HEK293 (cell line): ENCODE data around the gene DCLK1.

ENCODE experiments used
- CTCF ChIA-PET: fragments of 350-600 bp; formaldehyde crosslinking; extraction: SDS; loops from one replicate; lab custom pipeline; 2021; ENCODE audit warnings: antibody characterized with exemption; lab: Yijun Ruan, JAX
- POLR2A ChIA-PET: fragments of 300-600 bp; formaldehyde crosslinking; extraction: SDS; loops from one replicate; lab custom pipeline; 2020; ENCODE audit warnings: antibody characterized with exemption, inconsistent platforms; lab: Yijun Ruan, JAX
- H3K27ac ChIP-seq: fragments of 200-500 bp; sonication (Bioruptor generic); 2 replicates; pipeline ENCODE4 v1.5.1; 2014; ENCODE audit warnings: low read depth, low read length, control low read depth, inconsistent platforms; ENCODE audit errors: extremely low read depth
- H3K36me3 ChIP-seq, 2 experiments: fragments of 200-500 bp in 1 of 2; sonication (Bioruptor generic) in 1 of 2; 1 replicate in 1 of 2; 2 replicates in 1 of 2; pipeline ENCODE4 v1.5.1; 2014 to 2017; ENCODE audit warnings: inconsistent platforms in 2 of 2, low read length in 2 of 2; ENCODE audit not compliant: control insufficient read depth in 2 of 2, insufficient read depth in 1 of 2
- H3K4me1 ChIP-seq: fragments of 200-500 bp; sonication (Bioruptor generic); 2 replicates; pipeline ENCODE4 v1.5.1; 2014; ENCODE audit warnings: mild to moderate bottlenecking, low read length, inconsistent platforms; ENCODE audit not compliant: control insufficient read depth, insufficient read depth
- H3K4me3 ChIP-seq: 2 replicates; pipeline ENCODE4 v1.5.1; 2011; ENCODE audit warnings: low read depth, mild to moderate bottlenecking, control low read depth, low read length, moderate library complexity
- H3K9me3 ChIP-seq: fragments of 200-500 bp; sonication (Bioruptor generic); 2 replicates; pipeline ENCODE4 v1.5.1; 2014; ENCODE audit warnings: low read depth, low read length, inconsistent platforms; ENCODE audit not compliant: control insufficient read depth, insufficient read depth
- KLF1 ChIP-seq: fragments of 450-650 bp; formaldehyde crosslinking; IDR thresholded peaks from 2 replicates; pipeline ENCODE4 v1.5.1; 2016; ENCODE audit warnings: missing biosample characterization, missing genetic modification characterization
- KLF8 ChIP-seq: fragments of 450-650 bp; formaldehyde crosslinking; IDR thresholded peaks from 2 replicates; pipeline ENCODE4 v1.5.1; 2016; ENCODE audit warnings: missing biosample characterization, missing genetic modification characterization
- PRDM4 ChIP-seq: fragments of 450-650 bp; formaldehyde crosslinking; IDR thresholded peaks from 2 replicates; pipeline ENCODE4 v1.5.1; 2017; ENCODE audit warnings: missing biosample characterization, missing genetic modification characterization
- SETDB1 ChIP-seq: IDR thresholded peaks from one replicate; pipeline ENCODE4 v1.6.1; 2017; ENCODE audit warnings: mild to moderate bottlenecking, low read length, moderate library complexity, mixed read lengths; ENCODE audit not compliant: insufficient read length
- SP3 ChIP-seq: fragments of 450-650 bp; formaldehyde crosslinking; IDR thresholded peaks from 2 replicates; pipeline ENCODE4 v1.5.1; 2016; ENCODE audit warnings: missing biosample characterization, missing genetic modification characterization
- ZBTB10 ChIP-seq: fragments of 450-650 bp; formaldehyde crosslinking; IDR thresholded peaks from 2 replicates; pipeline ENCODE4 v1.5.1; 2016; ENCODE audit warnings: missing biosample characterization, missing genetic modification characterization
- ZFP3 ChIP-seq: fragments of 450-650 bp; formaldehyde crosslinking; IDR thresholded peaks from 2 replicates; pipeline ENCODE4 v1.5.1; 2016; ENCODE audit warnings: low read depth, missing biosample characterization, missing genetic modification characterization
- ZNF112 ChIP-seq: fragments of 450-650 bp; formaldehyde crosslinking; IDR thresholded peaks from 2 replicates; pipeline ENCODE4 v1.5.0; 2017; ENCODE audit warnings: missing biosample characterization, missing genetic modification characterization
- ZNF138 ChIP-seq: fragments of 450-650 bp; formaldehyde crosslinking; IDR thresholded peaks from 2 replicates; pipeline ENCODE4 v1.5.1; 2016; ENCODE audit warnings: missing biosample characterization, missing genetic modification characterization, borderline replicate concordance
- ZNF155 ChIP-seq: fragments of 450-650 bp; formaldehyde crosslinking; IDR thresholded peaks from 2 replicates; pipeline ENCODE4 v1.5.1; 2016; ENCODE audit warnings: missing biosample characterization, missing genetic modification characterization
- ZNF324 ChIP-seq: fragments of 450-650 bp; formaldehyde crosslinking; IDR thresholded peaks from 2 replicates; pipeline ENCODE4 v1.5.1; 2016; ENCODE audit warnings: missing biosample characterization, missing genetic modification characterization
- ZNF335 ChIP-seq: fragments of 450-650 bp; formaldehyde crosslinking; conservative IDR thresholded peaks from 2 replicates; pipeline ENCODE4 v1.5.1; 2016; ENCODE audit warnings: missing biosample characterization, missing genetic modification characterization
- ZNF341 ChIP-seq: fragments of 450-650 bp; formaldehyde crosslinking; IDR thresholded peaks from 2 replicates; pipeline ENCODE4; 2016; ENCODE audit warnings: low read depth, missing biosample characterization, missing genetic modification characterization
- ZNF354C ChIP-seq: fragments of 450-650 bp; formaldehyde crosslinking; IDR thresholded peaks from 2 replicates; pipeline ENCODE4 v1.5.1; 2016; ENCODE audit warnings: missing biosample characterization, missing genetic modification characterization, low read depth, borderline replicate concordance
- ZNF366 ChIP-seq: fragments of 450-650 bp; formaldehyde crosslinking; conservative IDR thresholded peaks from 2 replicates; pipeline ENCODE4 v1.5.1; 2016; ENCODE audit warnings: missing biosample characterization, missing genetic modification characterization
- ZNF404 ChIP-seq: fragments of 450-650 bp; formaldehyde crosslinking; IDR thresholded peaks from 2 replicates; pipeline ENCODE4 v1.5.1; 2017; ENCODE audit warnings: missing biosample characterization, missing genetic modification characterization
- ZNF423 ChIP-seq: fragments of 450-650 bp; formaldehyde crosslinking; IDR thresholded peaks from 2 replicates; pipeline ENCODE4 v1.5.1; 2016; ENCODE audit warnings: missing biosample characterization, missing genetic modification characterization
- ZNF433 ChIP-seq: fragments of 450-650 bp; formaldehyde crosslinking; IDR thresholded peaks from 2 replicates; pipeline ENCODE4 v1.5.1; 2016; ENCODE audit warnings: missing biosample characterization, missing genetic modification characterization, low read depth
- ZNF529 ChIP-seq: fragments of 450-650 bp; formaldehyde crosslinking; IDR thresholded peaks from 2 replicates; pipeline ENCODE4 v1.5.1; 2017; ENCODE audit warnings: missing genetic modification characterization, missing biosample characterization; ENCODE audit not compliant: insufficient replicate concordance
- ZNF544 ChIP-seq: fragments of 450-650 bp; formaldehyde crosslinking; IDR thresholded peaks from 2 replicates; pipeline ENCODE4 v1.5.0; 2017; ENCODE audit warnings: missing biosample characterization, missing genetic modification characterization
- ZNF664 ChIP-seq: fragments of 450-650 bp; formaldehyde crosslinking; IDR thresholded peaks from 2 replicates; pipeline ENCODE4 v1.5.1; 2016; ENCODE audit warnings: missing biosample characterization, missing genetic modification characterization
- ZNF677 ChIP-seq: fragments of 450-650 bp; IDR thresholded peaks from 2 replicates; pipeline ENCODE4 v1.5.0; 2018; ENCODE audit warnings: missing biosample characterization, mild to moderate bottlenecking, missing genetic modification characterization, moderate library complexity
- ZNF768 ChIP-seq: fragments of 450-650 bp; formaldehyde crosslinking; IDR thresholded peaks from 2 replicates; pipeline ENCODE4 v1.5.1; 2018; ENCODE audit warnings: missing biosample characterization, mild to moderate bottlenecking, missing genetic modification characterization
- ZNF776 ChIP-seq: fragments of 450-650 bp; formaldehyde crosslinking; IDR thresholded peaks from 2 replicates; pipeline ENCODE4 v1.5.0; 2017; ENCODE audit warnings: missing biosample characterization, missing genetic modification characterization, borderline replicate concordance
- TF ChIP-seq, protein P1 (sequence below): fragments of 450-650 bp; formaldehyde crosslinking; IDR thresholded peaks from 2 replicates; pipeline ENCODE4 v1.5.1; 2017; ENCODE audit warnings: missing biosample characterization, missing genetic modification characterization
- TF ChIP-seq, protein P2 (sequence below): fragments of 450-650 bp; formaldehyde crosslinking; IDR thresholded peaks from 2 replicates; pipeline ENCODE4 v1.5.1; 2016; ENCODE audit warnings: missing biosample characterization, missing genetic modification characterization
- TF ChIP-seq, protein P3 (sequence below): fragments of 450-650 bp; formaldehyde crosslinking; IDR thresholded peaks from 2 replicates; pipeline ENCODE4 v1.5.1; 2016; ENCODE audit warnings: missing biosample characterization, missing genetic modification characterization

DCLK1 gene

DNA sequence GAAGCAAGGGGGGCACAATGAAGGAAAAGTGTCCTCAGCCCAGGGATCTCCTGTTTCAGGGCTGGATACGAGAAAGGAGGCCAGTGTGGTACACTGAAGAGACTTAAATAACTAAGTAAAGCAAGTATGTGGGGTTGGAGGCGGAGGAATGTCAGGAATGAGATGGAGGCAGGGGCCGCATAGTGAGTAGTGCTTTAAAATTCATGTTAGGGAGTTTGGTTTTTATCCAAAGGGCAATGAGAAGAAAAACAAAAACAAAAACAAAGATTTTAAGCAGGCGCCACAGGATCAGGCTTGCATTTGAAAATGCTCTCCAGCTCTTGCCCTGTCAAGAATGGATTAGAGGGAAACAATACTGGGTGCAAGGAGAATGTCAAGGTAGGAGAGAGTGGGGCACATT, 273.4 kb downstream of the DCLK1 start:
- TF ChIP-seq ZNF768 (no peak), KLF1 (tag by site-specific recombination) (no peak), ZNF776 (no peak), ZNF664 (tag by site-specific recombination) (no peak), ZNF677 (tag by site-specific recombination) (no peak), ZNF138 (tag by site-specific recombination) (no peak), ZNF335 (no peak), ZNF366 (tag by site-specific recombination) (no peak), ZNF433 (tag by site-specific recombination) (no peak), KLF8 (no peak), ZNF404 (tag by site-specific recombination) (no peak)
- TF ChIP-seq, protein P1, sequence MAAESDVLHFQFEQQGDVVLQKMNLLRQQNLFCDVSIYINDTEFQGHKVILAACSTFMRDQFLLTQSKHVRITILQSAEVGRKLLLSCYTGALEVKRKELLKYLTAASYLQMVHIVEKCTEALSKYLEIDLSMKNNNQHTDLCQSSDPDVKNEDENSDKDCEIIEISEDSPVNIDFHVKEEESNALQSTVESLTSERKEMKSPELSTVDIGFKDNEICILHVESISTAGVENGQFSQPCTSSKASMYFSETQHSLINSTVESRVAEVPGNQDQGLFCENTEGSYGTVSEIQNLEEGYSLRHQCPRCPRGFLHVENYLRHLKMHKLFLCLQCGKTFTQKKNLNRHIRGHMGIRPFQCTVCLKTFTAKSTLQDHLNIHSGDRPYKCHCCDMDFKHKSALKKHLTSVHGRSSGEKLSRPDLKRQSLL = no peak
- TF ChIP-seq, protein P2, sequence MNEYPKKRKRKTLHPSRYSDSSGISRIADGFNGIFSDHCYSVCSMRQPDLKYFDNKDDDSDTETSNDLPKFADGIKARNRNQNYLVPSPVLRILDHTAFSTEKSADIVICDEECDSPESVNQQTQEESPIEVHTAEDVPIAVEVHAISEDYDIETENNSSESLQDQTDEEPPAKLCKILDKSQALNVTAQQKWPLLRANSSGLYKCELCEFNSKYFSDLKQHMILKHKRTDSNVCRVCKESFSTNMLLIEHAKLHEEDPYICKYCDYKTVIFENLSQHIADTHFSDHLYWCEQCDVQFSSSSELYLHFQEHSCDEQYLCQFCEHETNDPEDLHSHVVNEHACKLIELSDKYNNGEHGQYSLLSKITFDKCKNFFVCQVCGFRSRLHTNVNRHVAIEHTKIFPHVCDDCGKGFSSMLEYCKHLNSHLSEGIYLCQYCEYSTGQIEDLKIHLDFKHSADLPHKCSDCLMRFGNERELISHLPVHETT (tag by site-specific recombination) = no peak
- TF ChIP-seq, all 188 proteins: peak for 0
- H3K4me1 ChIP-seq = peaks cover 6% of the 10 kb centered on the region; the same call in 1 of the 2 replicates
- POLR2A ChIA-PET = no interaction called here
- no peaks in the 10 kb centered on the region for H3K9me3 ChIP-seq
- CTCF ChIA-PET = no interaction called here
- H3K27ac ChIP-seq = no peak overlapping the region
- H3K4me3 ChIP-seq = no peak overlapping the region
- no peaks in the 10 kb centered on the region for H3K36me3 ChIP-seq

DNA sequence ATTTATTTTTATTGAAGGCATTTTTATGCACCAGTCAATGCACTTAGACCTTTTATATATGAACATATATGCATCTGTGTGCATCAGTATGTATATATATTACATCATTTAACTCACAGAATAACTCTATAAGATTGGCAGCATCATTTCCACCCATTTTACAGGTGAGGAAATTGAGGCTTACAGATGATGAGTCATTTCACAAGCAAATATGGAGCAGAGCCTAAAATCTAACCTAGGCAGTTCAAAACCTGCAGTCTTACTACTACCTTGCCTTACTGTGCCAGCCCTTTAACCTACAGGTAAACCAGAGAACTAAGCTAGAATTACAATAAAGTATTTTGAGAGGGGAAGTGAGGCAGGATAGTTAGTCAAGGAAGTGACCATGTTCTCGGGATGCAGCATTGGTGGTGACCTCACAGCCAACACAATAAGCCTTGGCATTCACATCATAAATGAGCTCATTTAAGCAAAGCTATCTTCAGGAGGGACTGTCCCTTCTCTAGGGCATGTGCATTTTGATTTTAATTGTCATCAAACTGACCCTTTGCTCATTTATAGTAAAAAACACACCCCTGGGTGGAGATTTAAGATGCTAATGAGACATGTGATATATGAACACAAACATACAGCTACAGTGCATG, 274.3 kb downstream of the DCLK1 start:
- H3K9me3 ChIP-seq = no peaks in the 10 kb centered on the region
- ChIA-PET POLR2A (no interaction called here), CTCF (interaction anchor here (0.7 kb wide), 1 partner anchor 1651 kb away, joined by 4 read pairs; no protein-coding TSS in a partner anchor)
- H3K4me3 ChIP-seq = no peak overlapping the region
- peaks cover 6% of the 10 kb centered on the region; the same call in 1 of the 2 replicates for H3K4me1 ChIP-seq
- H3K27ac ChIP-seq = no peak overlapping the region
- H3K36me3 ChIP-seq = no peaks in the 10 kb centered on the region
- TF ChIP-seq ZNF423 (tag by site-specific recombination) = no peak
- TF ChIP-seq ZNF324 (tag by site-specific recombination) = no peak
- TF ChIP-seq KLF8 = no peak
- TF ChIP-seq ZFP3 = no peak
- no peak for TF ChIP-seq ZBTB10 (tag by site-specific recombination)
- no peak for TF ChIP-seq ZNF155 (tag by site-specific recombination)
- TF ChIP-seq SP3 (tag by site-specific recombination) = no peak
- TF ChIP-seq ZNF354C (tag by site-specific recombination) = no peak
- TF ChIP-seq ZNF768 = no peak
- TF ChIP-seq ZNF544 (tag by site-specific recombination) = no peak
- TF ChIP-seq, protein P3, sequence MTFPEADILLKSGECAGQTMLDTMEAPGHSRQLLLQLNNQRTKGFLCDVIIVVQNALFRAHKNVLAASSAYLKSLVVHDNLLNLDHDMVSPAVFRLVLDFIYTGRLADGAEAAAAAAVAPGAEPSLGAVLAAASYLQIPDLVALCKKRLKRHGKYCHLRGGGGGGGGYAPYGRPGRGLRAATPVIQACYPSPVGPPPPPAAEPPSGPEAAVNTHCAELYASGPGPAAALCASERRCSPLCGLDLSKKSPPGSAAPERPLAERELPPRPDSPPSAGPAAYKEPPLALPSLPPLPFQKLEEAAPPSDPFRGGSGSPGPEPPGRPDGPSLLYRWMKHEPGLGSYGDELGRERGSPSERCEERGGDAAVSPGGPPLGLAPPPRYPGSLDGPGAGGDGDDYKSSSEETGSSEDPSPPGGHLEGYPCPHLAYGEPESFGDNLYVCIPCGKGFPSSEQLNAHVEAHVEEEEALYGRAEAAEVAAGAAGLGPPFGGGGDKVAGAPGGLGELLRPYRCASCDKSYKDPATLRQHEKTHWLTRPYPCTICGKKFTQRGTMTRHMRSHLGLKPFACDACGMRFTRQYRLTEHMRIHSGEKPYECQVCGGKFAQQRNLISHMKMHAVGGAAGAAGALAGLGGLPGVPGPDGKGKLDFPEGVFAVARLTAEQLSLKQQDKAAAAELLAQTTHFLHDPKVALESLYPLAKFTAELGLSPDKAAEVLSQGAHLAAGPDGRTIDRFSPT (tag by site-specific recombination) = no peak
- TF ChIP-seq ZNF529 (tag by site-specific recombination) = no peak
- TF ChIP-seq ZNF112 (tag by site-specific recombination) = no peak
- TF ChIP-seq SETDB1 = no peak
- TF ChIP-seq PRDM4 (tag by site-specific recombination) = no peak
- no peak for TF ChIP-seq ZNF341 (tag by site-specific recombination)
